ENCODE results near the gene SARS2. TPM values are rescaled to one million over a fixed set of nuclear protein-coding genes. Genes with fewer than 3 reads are reported as not detected.

Gene SARS2
- total and polyA plus RNA-seq, 12 donors = 9.1 to 116 (median 35.4) TPM

- no peaks in the 10 kb centered on the region for H3K27me3 ChIP-seq
- intact Hi-C loops (cut with DNase I) = loop anchor here (10.0 kb wide), 2 partner anchors 277 to 287 kb away; no protein-coding TSS in a partner anchor
- no peaks in the 10 kb centered on the region for H3K9me3 ChIP-seq (replicated peaks in 1 of 3)
- H3K4me3 ChIP-seq = no peak overlapping the region
- TF ChIP-seq CTCF (IDR thresholded peaks at IDR 0.05) (no peak), POLR2A (IDR thresholded peaks at IDR 0.05) (no peak)
- H3K36me3 ChIP-seq (replicated peaks in 1 of 2) = peaks cover 0 to 7% of the 10 kb centered on the region in 2 donors
- no peak for DNase-seq
- no peaks in the 10 kb centered on the region for H3K4me1 ChIP-seq (replicated peaks in 1 of 2)
- 52 to 94% (median 69%) methylated on average over 3 to 16 of the region's 16 CpGs for WGBS, 4 donors
- no peak overlapping the region for H3K27ac ChIP-seq
Measured at GRCh38 chr19:38911388-38912001, 19.1 kb downstream of the SARS2 start.

- Histone ChIP-seq H3K9me3 (replicated peaks in 1 of 3) (no peaks in the 10 kb centered on the region), H3K27ac (no peak overlapping the region), H3K4me1 (replicated peaks in 1 of 2) (no peaks in the 10 kb centered on the region), H3K36me3 (replicated peaks in 1 of 2) (peaks cover 0 to 15% of the 10 kb centered on the region in 2 donors), H3K4me3 (no peak overlapping the region), H3K27me3 (no peaks in the 10 kb centered on the region)
- 93 to 97% (median 96%) methylated on average over 9 to 12 of the region's 12 CpGs for WGBS, 4 donors
- intact Hi-C loops (cut with DNase I) = loop anchor here (10.0 kb wide), 2 partner anchors 276 to 286 kb away; no protein-coding TSS in a partner anchor
- TF ChIP-seq CTCF (IDR thresholded peaks at IDR 0.05) = no peak
- TF ChIP-seq POLR2A (IDR thresholded peaks at IDR 0.05) = no peak
- DNase-seq = no peak
Measured at GRCh38 chr19:38910488-38910887, 20.1 kb downstream of the SARS2 start.

GRCh38 chr19:38908911-38909310 lies 21.7 kb downstream of the SARS2 start:
- no peaks in the 10 kb centered on the region for H3K4me1 ChIP-seq (replicated peaks in 1 of 2)

GRCh38 chr19:38907670-38908069 lies 22.9 kb downstream of the SARS2 start:
- Histone ChIP-seq H3K27ac (no peak overlapping the region), H3K4me3 (no peak overlapping the region), H3K36me3 (replicated peaks in 1 of 2) (peaks cover 0 to 26% of the 10 kb centered on the region in 2 donors), H3K4me1 (replicated peaks in 1 of 2) (no peaks in the 10 kb centered on the region), H3K9me3 (replicated peaks in 1 of 3) (no peaks in the 10 kb centered on the region), H3K27me3 (no peaks in the 10 kb centered on the region)
- intact Hi-C loops (cut with DNase I) = no loop called here
- no peak for DNase-seq
- no peak for TF ChIP-seq POLR2A (IDR thresholded peaks at IDR 0.05)
- TF ChIP-seq CTCF (IDR thresholded peaks at IDR 0.05) = no peak
- 94 to 97% (median 95%) methylated on average over 12 of the region's 12 CpGs for WGBS, 4 donors

More at GRCh38 chr19:38908911-38909310, 21.7 kb downstream of the SARS2 start:
- intact Hi-C loops (cut with DNase I) = no loop called here
- H3K27me3 ChIP-seq = no peaks in the 10 kb centered on the region
- H3K4me3 ChIP-seq = no peak overlapping the region
- no peaks in the 10 kb centered on the region for H3K9me3 ChIP-seq (replicated peaks in 1 of 3)
- peaks cover 0 to 26% of the 10 kb centered on the region in 2 donors for H3K36me3 ChIP-seq (replicated peaks in 1 of 2)
- no peak for DNase-seq
- no peak overlapping the region for H3K27ac ChIP-seq
- TF ChIP-seq CTCF (IDR thresholded peaks at IDR 0.05) (no peak), POLR2A (IDR thresholded peaks at IDR 0.05) (no peak)
- WGBS, 4 donors = 87 to 88% (median 87%) methylated on average over 6 to 10 of the region's 10 CpGs

Measured in adrenal gland (tissue), 12 donors.